ENCODE results near the gene REC8. TPM values are rescaled to one million over a fixed set of nuclear protein-coding genes. Genes with fewer than 3 reads are reported as not detected.

Gene REC8
- total and polyA plus RNA-seq, 10 of the 15 experiments (the other 5 are each of a cell fraction or from before 2014, with no cell fraction given) = 4.2 to 76.9 (median 29.1) TPM

GRCh38 chr14:24131549-24131966 is 40.3 kb upstream of the REC8 start:
- ChIA-PET RAD21 (ENCODE audit: unreplicated experiment) (interaction anchor here (1.1 kb wide), 1 partner anchor 17 kb away, joined by 3 read pairs; the partner anchor contains the start of genes DCAF11 and NRL), SMC1A (ENCODE audit: uncharacterized antibody, unreplicated experiment) (interaction anchor here (0.9 kb wide), 1 partner anchor 9 kb away, joined by 4 read pairs; no protein-coding TSS in a partner anchor), CTCF (no interaction called here), POLR2A (interaction anchor here (11.6 kb wide), 1 partner anchor 10 kb away, joined by 276 read pairs; the partner anchor contains the start of genes DCAF11 and NRL)
- H3K9ac ChIP-seq (ENCODE audit: control insufficient read depth, insufficient read depth, low read length) = no peak overlapping the region
- WGBS (ENCODE audit: insufficient coverage, insufficient replicate concordance, low lambda C conversion rate, missing lambda C conversion rate) = 85% methylated on average over 13 of the region's 15 CpGs
- ATAC-seq (no peak), DNase-seq (ENCODE audit: low read depth, low spot score) (no peak), FAIRE-seq (no peak)
- no peak overlapping the region for H2AFZ ChIP-seq (ENCODE audit: control insufficient read depth, low read depth, low read length)
- TF ChIP-seq BACH1 (IDR thresholded peaks at IDR 0.05; ENCODE audit: borderline replicate concordance) = no peak
- H3K4me3 ChIP-seq = no peak overlapping the region
- BruUV-seq (replicated peaks) = no TSS peak
- no peaks in the 10 kb centered on the region for H3K36me3 ChIP-seq (ENCODE audit: control insufficient read depth in 2 of 2, insufficient read depth in 2 of 2, low read length in 1 of 2)
- no peaks in the 10 kb centered on the region for H3K9me3 ChIP-seq (replicated peaks; ENCODE audit: control insufficient read depth, insufficient read depth, low read length)
- H3K27ac ChIP-seq (ENCODE audit: control insufficient read depth, insufficient read depth) = no peak overlapping the region
- H3K4me2 ChIP-seq (ENCODE audit: control insufficient read depth, insufficient read depth) = no peak overlapping the region
- peaks cover 24% of the 10 kb centered on the region for H3K4me1 ChIP-seq (ENCODE audit: control insufficient read depth, insufficient read depth, low read length)
- no peaks in the 10 kb centered on the region for H4K20me1 ChIP-seq (ENCODE audit: control insufficient read depth, insufficient read depth)
- peaks cover 9% of the 10 kb centered on the region for H3K79me2 ChIP-seq (ENCODE audit: control insufficient read depth, insufficient read depth, low read length)
- no peaks in the 10 kb centered on the region for H3K27me3 ChIP-seq (replicated peaks in 1 of 2; ENCODE audit: control insufficient read depth in 2 of 2, insufficient read depth in 2 of 2, low read length in 1 of 2)
- in situ Hi-C loops (cut with MboI) = no loop called here
- intact Hi-C loops (cut with micrococcal nuclease; ENCODE audit: unreplicated experiment) = no loop called here

GRCh38 chr14:24132061-24132685 is 39.7 kb upstream of the REC8 start:
- Histone ChIP-seq H3K27ac (ENCODE audit: control insufficient read depth, insufficient read depth) (no peak overlapping the region), H3K9ac (ENCODE audit: control insufficient read depth, insufficient read depth, low read length) (no peak overlapping the region), H3K4me2 (ENCODE audit: control insufficient read depth, insufficient read depth) (no peak overlapping the region; the same call in 1 of the 2 replicates), H2AFZ (ENCODE audit: control insufficient read depth, low read depth, low read length) (no peak overlapping the region), H3K4me3 (no peak overlapping the region), H3K9me3 (replicated peaks; ENCODE audit: control insufficient read depth, insufficient read depth, low read length) (no peaks in the 10 kb centered on the region), H3K27me3 (replicated peaks in 1 of 2; ENCODE audit: control insufficient read depth in 2 of 2, insufficient read depth in 2 of 2, low read length in 1 of 2) (no peaks in the 10 kb centered on the region), H4K20me1 (ENCODE audit: control insufficient read depth, insufficient read depth) (no peaks in the 10 kb centered on the region), H3K79me2 (ENCODE audit: control insufficient read depth, insufficient read depth, low read length) (peaks cover 15% of the 10 kb centered on the region), H3K4me1 (ENCODE audit: control insufficient read depth, insufficient read depth, low read length) (peaks cover 28% of the 10 kb centered on the region), H3K36me3 (ENCODE audit: control insufficient read depth in 2 of 2, insufficient read depth in 2 of 2, low read length in 1 of 2) (no peaks in the 10 kb centered on the region; a peak in 1 of 4 replicates)
- WGBS (ENCODE audit: insufficient coverage, insufficient replicate concordance, low lambda C conversion rate, missing lambda C conversion rate) = 46% methylated on average over 24 of the region's 24 CpGs
- no peak for FAIRE-seq
- no peak for DNase-seq (ENCODE audit: low read depth, low spot score)
- RAD21 ChIA-PET (ENCODE audit: unreplicated experiment) = no interaction called here
- in situ Hi-C loops (cut with MboI) (no loop called here), intact Hi-C loops (cut with micrococcal nuclease; ENCODE audit: unreplicated experiment) (no loop called here)
- SMC1A ChIA-PET (ENCODE audit: uncharacterized antibody, unreplicated experiment) = interaction anchor here (0.9 kb wide), 2 partner anchors 9 to 18 kb away, joined by 3 to 4 read pairs; no protein-coding TSS in a partner anchor
- ATAC-seq = no peak
- TF ChIP-seq RAD21 (IDR thresholded peaks at IDR 0.05; ENCODE audit: insufficient read depth, low read depth, low read length) (no peak), RFX5 (IDR thresholded peaks at IDR 0.05; ENCODE audit: low read depth, low read length) (no peak), TCF12 (IDR thresholded peaks at IDR 0.05; ENCODE audit: low read depth, low read length) (0 out of 2 replicates have a peak, but pooled peaks have one; percentile 29), ATF3 (IDR thresholded peaks at IDR 0.05; ENCODE audit: borderline replicate concordance, extremely low read depth, low read depth, low read length) (no peak), SMARCA5 (IDR thresholded peaks at IDR 0.05) (no peak)
- no TSS peak for BruUV-seq (replicated peaks)
- CTCF ChIA-PET = interaction anchor here (1.6 kb wide), 1 partner anchor 41 kb away, joined by 4 read pairs; no protein-coding TSS in a partner anchor
- POLR2A ChIA-PET = interaction anchor here (11.6 kb wide), 1 partner anchor 11 kb away, joined by 276 read pairs; the partner anchor contains the start of genes DCAF11 and NRL
